HG03097 (cell line): Measurements from ENCODE around the gene ELP4.
"Not testable (repeated sequence)": the region's sequence is repeated elsewhere in the genome, so short reads cannot be mapped to it uniquely, and the experiment has no call there.

Experiments used
- ATAC-seq: cut with Tn5 transposase; IDR thresholded peaks from one replicate; pipeline ENCODE4 v1.9.1; 2021; ENCODE audit not compliant: unreplicated experiment, low FRiP score

ELP4 gene

GRCh38 chr11:31692466-31692865, 182.9 kb downstream of the ELP4 start:
- no peak for ATAC-seq

- not testable (repeated sequence) for ATAC-seq
Measured at GRCh38 chr11:31697049-31697448, 187.5 kb downstream of the ELP4 start.

GRCh38 chr11:31699066-31699465, 189.5 kb downstream of the ELP4 start:
- ATAC-seq = no peak

- no peak for ATAC-seq
Measured at GRCh38 chr11:31702966-31703365, 193.4 kb downstream of the ELP4 start.

GRCh38 chr11:31706357-31706756, 196.8 kb downstream of the ELP4 start:
- ATAC-seq = no peak

- no peak for ATAC-seq
Measured at GRCh38 chr11:31711137-31711536, 201.6 kb downstream of the ELP4 start.

GRCh38 chr11:31712851-31713250, 203.3 kb downstream of the ELP4 start:
- ATAC-seq = no peak

- no peak for ATAC-seq
Measured at GRCh38 chr11:31714840-31715239, 205.3 kb downstream of the ELP4 start.

GRCh38 chr11:31720225-31720624, 210.7 kb downstream of the ELP4 start:
- no peak for ATAC-seq

GRCh38 chr11:31720671-31721365, 211.3 kb downstream of the ELP4 start:
- ATAC-seq = no peak

GRCh38 chr11:31722754-31723153, 213.2 kb downstream of the ELP4 start:
- no peak for ATAC-seq

GRCh38 chr11:31725176-31725575, 215.6 kb downstream of the ELP4 start:
- no peak for ATAC-seq

GRCh38 chr11:31728432-31728831, 218.9 kb downstream of the ELP4 start:
- no peak for ATAC-seq

- ATAC-seq = no peak
Measured at GRCh38 chr11:31740131-31740530, 230.6 kb downstream of the ELP4 start.

- ATAC-seq = not testable (repeated sequence)
Measured at GRCh38 chr11:31740731-31741368, 231.3 kb downstream of the ELP4 start.

GRCh38 chr11:31747581-31747980, 238.0 kb downstream of the ELP4 start:
- no peak for ATAC-seq

GRCh38 chr11:31757260-31757835, 247.8 kb downstream of the ELP4 start:
- ATAC-seq = no peak

- ATAC-seq = no peak
Measured at GRCh38 chr11:31761636-31762035, 252.1 kb downstream of the ELP4 start.

- no peak for ATAC-seq
Measured at GRCh38 chr11:31763296-31763695, 253.7 kb downstream of the ELP4 start.

- ATAC-seq = no peak
Measured at GRCh38 chr11:31764261-31764660, 254.7 kb downstream of the ELP4 start.

- no peak for ATAC-seq
Measured at GRCh38 chr11:31764766-31765165, 255.2 kb downstream of the ELP4 start.

- no peak for ATAC-seq
Measured at GRCh38 chr11:31767066-31767465, 257.5 kb downstream of the ELP4 start.
